ENCODE results near the gene TMBIM1. TPM values are rescaled to one million over a fixed set of nuclear protein-coding genes. Genes with fewer than 3 reads are reported as not detected.
"Not testable (repeated sequence)": the region's sequence is repeated elsewhere in the genome, so short reads cannot be mapped to it uniquely, and the experiment has no call there.

The TMBIM1 gene
- total and polyA plus RNA-seq, 8 donors = 56.6 to 196 (median 159) TPM

GRCh38 chr2:218276986-218277755 lies 15.1 kb downstream of the TMBIM1 start:
- no peak for FAIRE-seq
- H3K9me3 ChIP-seq = no peaks in the 10 kb centered on the region
- H3K36me3 ChIP-seq = peaks cover 9 to 76% (median 67%) of the 10 kb centered on the region in 3 donors
- ATAC-seq = no peak
- 75 to 77% methylated on average over 12 of the region's 12 CpGs for WGBS, 2 donors
- peak overlapping the region in 1 of 4 donors; percentile 0 for H3K27ac ChIP-seq
- no peak for TF ChIP-seq CTCF (IDR thresholded peaks at IDR 0.05)
- H3K4me1 ChIP-seq = peaks cover 11 to 20% (median 16%) of the 10 kb centered on the region in 3 donors
- H3K27me3 ChIP-seq = no peaks in the 10 kb centered on the region
- intact Hi-C loops (cut with DNase I) = loop anchor here in 1 of 3 donors (10.0 kb wide), 1 partner anchor 118 kb away; the partner anchor contains the start of gene CTDSP1
- H3K4me3 ChIP-seq = no peak overlapping the region
- peak in 1 of 6 donors; percentile 21 for DNase-seq

GRCh38 chr2:218275371-218276072 lies 16.8 kb downstream of the TMBIM1 start:
- H3K27ac ChIP-seq = no peak overlapping the region
- peak in 1 of 6 donors; percentile 8 for DNase-seq
- FAIRE-seq = no peak
- ATAC-seq = no peak
- peaks cover 8 to 20% (median 19%) of the 10 kb centered on the region in 3 donors for H3K4me1 ChIP-seq
- peaks cover 9 to 71% (median 66%) of the 10 kb centered on the region in 3 donors for H3K36me3 ChIP-seq
- 78 to 91% methylated on average over 9 of the region's 9 CpGs for WGBS, 2 donors
- no peaks in the 10 kb centered on the region for H3K9me3 ChIP-seq
- no peak overlapping the region for H3K4me3 ChIP-seq
- no peaks in the 10 kb centered on the region for H3K27me3 ChIP-seq
- intact Hi-C loops (cut with DNase I) = loop anchor here in 1 of 3 donors (10.0 kb wide), 1 partner anchor 119 kb away; the partner anchor contains the start of gene CTDSP1
- no peak for TF ChIP-seq CTCF (IDR thresholded peaks at IDR 0.05)

GRCh38 chr2:218274586-218274985 lies 17.7 kb downstream of the TMBIM1 start:
- H3K36me3 ChIP-seq = peaks cover 9 to 62% (median 60%) of the 10 kb centered on the region in 3 donors
- no peak overlapping the region for H3K4me3 ChIP-seq
- DNase-seq (peak in 1 of 6 donors; percentile 18), ATAC-seq (no peak), FAIRE-seq (no peak)
- TF ChIP-seq CTCF (IDR thresholded peaks at IDR 0.05) = no peak
- no peaks in the 10 kb centered on the region for H3K9me3 ChIP-seq
- intact Hi-C loops (cut with DNase I) = loop anchor here in 2 of 3 donors (5.0 to 10.0 kb wide), 2 partner anchors 118 to 120 kb away; partner anchors contain the start of gene CTDSP1 (in 1 of the 2)
- H3K27ac ChIP-seq = no peak overlapping the region
- 72 to 74% methylated on average over 4 of the region's 4 CpGs for WGBS, 2 donors
- H3K4me1 ChIP-seq = peaks cover 8 to 20% (median 19%) of the 10 kb centered on the region in 3 donors
- H3K27me3 ChIP-seq = no peaks in the 10 kb centered on the region

GRCh38 chr2:218273908-218274249 lies 18.4 kb downstream of the TMBIM1 start:
- intact Hi-C loops (cut with DNase I) = loop anchor here in 2 of 3 donors (5.0 to 10.0 kb wide), 2 partner anchors 118 to 121 kb away; partner anchors contain the start of gene CTDSP1 (in 1 of the 2)
- 57 to 65% methylated on average over 2 of the region's 2 CpGs for WGBS, 2 donors
- no peak for TF ChIP-seq CTCF (IDR thresholded peaks at IDR 0.05)
- ATAC-seq (no peak), DNase-seq (peak in 1 of 6 donors; percentile 6), FAIRE-seq (no peak)
- Histone ChIP-seq H3K27ac (no peak overlapping the region), H3K27me3 (no peaks in the 10 kb centered on the region), H3K4me1 (peaks cover 8 to 24% (median 22%) of the 10 kb centered on the region in 3 donors), H3K9me3 (no peaks in the 10 kb centered on the region), H3K4me3 (no peak overlapping the region), H3K36me3 (peaks cover 9 to 55% (median 54%) of the 10 kb centered on the region in 3 donors)

GRCh38 chr2:218273214-218273907 lies 18.9 kb downstream of the TMBIM1 start:
- DNase-seq = peak in 1 of 6 donors; percentile 45
- not testable (repeated sequence) for H3K4me3 ChIP-seq, H3K9me3 ChIP-seq, FAIRE-seq, ATAC-seq, H3K27me3 ChIP-seq
- 78 to 82% methylated on average over 8 of the region's 8 CpGs for WGBS, 2 donors
- H3K36me3 ChIP-seq = peaks cover 9 to 50% (median 49%) of the 10 kb centered on the region in 3 donors
- H3K4me1 ChIP-seq = peaks cover 8 to 29% (median 24%) of the 10 kb centered on the region in 3 donors
- H3K27ac ChIP-seq = peak overlapping the region in 3 of 4 donors; percentile 37 to 71 (median 64)
- intact Hi-C loops (cut with DNase I) = loop anchor here in 2 of 3 donors (5.0 to 10.0 kb wide), 2 partner anchors 119 to 121 kb away; partner anchors contain the start of gene CTDSP1 (in 1 of the 2)
